ENCODE results near the gene TTBK2. TPM values are rescaled to one million over a fixed set of nuclear protein-coding genes. Genes with fewer than 3 reads are reported as not detected.

The TTBK2 gene
- polyA plus RNA-seq, 1 donor (not counting 4 experiments of a cell fraction or from before 2014, with no cell fraction given) = 7.3 TPM

GRCh38 chr15:42707873-42708544, 212.6 kb downstream of the TTBK2 start:
- TF ChIP-seq CTCF (optimal IDR thresholded peaks at IDR 0.05 in 1 of 3, IDR thresholded peaks at IDR 0.05 in 1 of 3, conservative IDR thresholded peaks at IDR 0.05 in 1 of 3; ENCODE audit: extremely low read depth in 1 of 3, insufficient read depth in 2 of 3, low read length in 3 of 3) (no peak), EZH2 (IDR thresholded peaks at IDR 0.05; ENCODE audit: low read length) (no peak)
- no peak overlapping the region for H3K9ac ChIP-seq (ENCODE audit: control insufficient read depth, extremely low read depth, insufficient read depth, low read length)
- H3K79me2 ChIP-seq (ENCODE audit: control insufficient read depth, insufficient read depth, low read length) = no peaks in the 10 kb centered on the region
- dilution Hi-C loops (cut with MboI; ENCODE audit: extremely low pct_ligation_motif_present, low sequenced_read_pairs) = no loop called here
- H3K27me3 ChIP-seq (ENCODE audit: control insufficient read depth, extremely low read depth, insufficient read depth, low read length) = no peaks in the 10 kb centered on the region
- H3K27ac ChIP-seq (ENCODE audit: control insufficient read depth, insufficient read depth, low read length) = no peak overlapping the region
- no peaks in the 10 kb centered on the region for H3K36me3 ChIP-seq (ENCODE audit: control insufficient read depth in 2 of 2, extremely low read depth in 1 of 2, insufficient read depth in 2 of 2, low read length in 2 of 2)
- no peaks in the 10 kb centered on the region for H4K20me1 ChIP-seq (ENCODE audit: control insufficient read depth, extremely low read depth, insufficient read depth, low read length)
- no peak overlapping the region for H2AFZ ChIP-seq (ENCODE audit: control insufficient read depth, low read length)
- H3K4me1 ChIP-seq (ENCODE audit: control insufficient read depth, extremely low read depth, insufficient read depth, low read length) = peaks cover 8% of the 10 kb centered on the region
- H3K4me2 ChIP-seq (ENCODE audit: control insufficient read depth, extremely low read depth, insufficient read depth, low read depth, low read length) = no peak overlapping the region
- H3K9me1 ChIP-seq (ENCODE audit: control insufficient read depth, extremely low read depth, insufficient read depth, low read length) = no peaks in the 10 kb centered on the region
- no peak for FAIRE-seq
- DNase-seq (ENCODE audit: low read depth, low spot score) = no peak
- no peaks in the 10 kb centered on the region for H3K9me3 ChIP-seq (ENCODE audit: control insufficient read depth, low read depth, low read length)
- H3K4me3 ChIP-seq (ENCODE audit: control insufficient read depth in 2 of 3, extremely low read depth in 1 of 3, insufficient read depth in 2 of 3, low read depth in 1 of 3, low read length in 3 of 3) = no peak overlapping the region

DNA sequence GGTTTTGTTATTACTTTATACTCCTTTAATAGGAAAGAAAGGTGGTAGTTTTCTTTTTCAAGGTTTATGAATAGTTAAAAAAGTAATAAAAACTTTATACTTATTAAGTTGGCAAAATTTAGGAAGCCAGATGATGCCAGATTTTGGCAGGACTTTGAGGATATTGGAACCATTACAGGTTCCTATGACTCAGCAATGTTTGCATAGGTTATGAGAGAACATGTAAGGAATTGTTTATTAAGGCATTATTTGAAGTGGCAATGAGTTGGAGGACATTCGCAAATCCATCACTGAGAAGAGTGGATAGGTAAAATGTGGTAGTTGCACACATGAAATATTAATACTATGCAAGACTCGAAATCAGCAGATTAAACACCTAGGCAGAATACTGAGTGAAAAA, 213.5 kb downstream of the TTBK2 start:
- DNase-seq (ENCODE audit: low read depth, low spot score) = no peak

More for the DNA sequence above, 213.5 kb downstream of the TTBK2 start:
- Histone ChIP-seq H4K20me1 (ENCODE audit: control insufficient read depth, extremely low read depth, insufficient read depth, low read length) (no peaks in the 10 kb centered on the region), H3K9ac (ENCODE audit: control insufficient read depth, extremely low read depth, insufficient read depth, low read length) (no peak overlapping the region), H3K27me3 (ENCODE audit: control insufficient read depth, extremely low read depth, insufficient read depth, low read length) (no peaks in the 10 kb centered on the region), H3K9me1 (ENCODE audit: control insufficient read depth, extremely low read depth, insufficient read depth, low read length) (no peaks in the 10 kb centered on the region), H3K27ac (ENCODE audit: control insufficient read depth, insufficient read depth, low read length) (no peak overlapping the region), H2AFZ (ENCODE audit: control insufficient read depth, low read length) (no peak overlapping the region), H3K4me1 (ENCODE audit: control insufficient read depth, extremely low read depth, insufficient read depth, low read length) (peaks cover 8% of the 10 kb centered on the region), H3K36me3 (ENCODE audit: control insufficient read depth in 2 of 2, extremely low read depth in 1 of 2, insufficient read depth in 2 of 2, low read length in 2 of 2) (no peaks in the 10 kb centered on the region), H3K79me2 (ENCODE audit: control insufficient read depth, insufficient read depth, low read length) (no peaks in the 10 kb centered on the region), H3K4me2 (ENCODE audit: control insufficient read depth, extremely low read depth, insufficient read depth, low read depth, low read length) (no peak overlapping the region), H3K4me3 (ENCODE audit: control insufficient read depth in 2 of 3, extremely low read depth in 1 of 3, insufficient read depth in 2 of 3, low read depth in 1 of 3, low read length in 3 of 3) (no peak overlapping the region), H3K9me3 (ENCODE audit: control insufficient read depth, low read depth, low read length) (no peaks in the 10 kb centered on the region)
- dilution Hi-C loops (cut with MboI; ENCODE audit: extremely low pct_ligation_motif_present, low sequenced_read_pairs) = no loop called here
- TF ChIP-seq CTCF (optimal IDR thresholded peaks at IDR 0.05 in 1 of 3, IDR thresholded peaks at IDR 0.05 in 1 of 3, conservative IDR thresholded peaks at IDR 0.05 in 1 of 3; ENCODE audit: extremely low read depth in 1 of 3, insufficient read depth in 2 of 3, low read length in 3 of 3) = no peak
- TF ChIP-seq EZH2 (IDR thresholded peaks at IDR 0.05; ENCODE audit: low read length) = no peak
- no peak for FAIRE-seq

Measured in keratinocyte (primary cell).